HG02981 (cell line): ENCODE measurements around the gene IGLL1.
"Not testable (repeated sequence)": the region's sequence is repeated elsewhere in the genome, so short reads cannot be mapped to it uniquely, and the experiment has no call there.

Source experiments
- ATAC-seq: cut with Tn5 transposase; IDR thresholded peaks from one replicate; pipeline ENCODE4 v1.9.1; 2021; ENCODE audit warnings: mild to moderate bottlenecking, moderate library complexity; ENCODE audit not compliant: unreplicated experiment

The IGLL1 gene

GRCh38 chr22:23591846-23592245 lies 11.8 kb upstream of the IGLL1 start:
- ATAC-seq, result no peak

GRCh38 chr22:23591201-23591791 lies 11.2 kb upstream of the IGLL1 start:
- no peak for ATAC-seq

- no peak for ATAC-seq
Measured at GRCh38 chr22:23583836-23584235, 3.7 kb upstream of the IGLL1 start.

- ATAC-seq, result no peak
Measured at GRCh38 chr22:23583153-23583552, 3.1 kb upstream of the IGLL1 start.

- no peak for ATAC-seq
Measured at GRCh38 chr22:23581260-23581650, 1.2 kb upstream of the IGLL1 start.

- no peak for ATAC-seq
Measured at GRCh38 chr22:23580576-23581259, 628 bp upstream of the IGLL1 start.

- no peak for ATAC-seq
Measured at GRCh38 chr22:23579280-23579679, 810 bp downstream of the IGLL1 start.

- no peak for ATAC-seq
Measured at GRCh38 chr22:23578306-23578705, 1.8 kb downstream of the IGLL1 start.

GRCh38 chr22:23576681-23577080 lies 3.4 kb downstream of the IGLL1 start:
- no peak for ATAC-seq

GRCh38 chr22:23575601-23576000 lies 4.5 kb downstream of the IGLL1 start:
- no peak for ATAC-seq

GRCh38 chr22:23574877-23575276 lies 5.2 kb downstream of the IGLL1 start:
- ATAC-seq, result no peak

- no peak for ATAC-seq
Measured at GRCh38 chr22:23574371-23574811, 5.7 kb downstream of the IGLL1 start.

GRCh38 chr22:23573701-23574235 lies 6.3 kb downstream of the IGLL1 start:
- ATAC-seq, result not testable (repeated sequence)

GRCh38 chr22:23573106-23573505 lies 7.0 kb downstream of the IGLL1 start:
- not testable (repeated sequence) for ATAC-seq

GRCh38 chr22:23571486-23571885 lies 8.6 kb downstream of the IGLL1 start:
- no peak for ATAC-seq

GRCh38 chr22:23570681-23571080 lies 9.4 kb downstream of the IGLL1 start:
- ATAC-seq, result no peak

GRCh38 chr22:23569716-23570115 lies 10.4 kb downstream of the IGLL1 start:
- no peak for ATAC-seq

GRCh38 chr22:23569291-23569690 lies 10.8 kb downstream of the IGLL1 start:
- no peak for ATAC-seq

GRCh38 chr22:23566705-23567475 lies 13.2 kb downstream of the IGLL1 start:
- ATAC-seq, result no peak

- ATAC-seq, result no peak
Measured at GRCh38 chr22:23565915-23566704, 14.0 kb downstream of the IGLL1 start.
